Upper lobe of left lung (tissue), 4 donors: ENCODE data around the gene IGF2R.

Experiments used
- EP300 ChIP-seq, 4 donors: sonication (generic); formaldehyde crosslinking; IDR thresholded peaks; one replicate each; pipeline ENCODE4 v1.5.1; 2017; ENCODE audit warnings: antibody characterized with exemption in 4 of 4, control low read depth in 2 of 4
- POLR2A ChIP-seq, 4 donors: fragments of 450-650 bp; IDR thresholded peaks; one replicate each; pipeline ENCODE4 v1.5.1; 2016 to 2017; ENCODE audit warnings: antibody characterized with exemption in 4 of 4, mild to moderate bottlenecking in 2 of 4

- TF ChIP-seq POLR2A (IDR thresholded peaks at IDR 0.05) (no peak), EP300 (IDR thresholded peaks at IDR 0.05) (no peak)
Measured at GRCh38 chr6:160039441-160039840, 70.6 kb downstream of the IGF2R start.
